Fibroblast of skin of right biceps (primary cell): ENCODE data around the gene NBPF3.
A peak's percentile ranks its signal among the peaks of the same experiment; 100 is the strongest.
"Not testable (repeated sequence)": the region's sequence is repeated elsewhere in the genome, so short reads cannot be mapped to it uniquely, and the experiment has no call there.

Source experiments
- DNase-seq: peaks from one replicate; pipeline ENCODE4 v3.0.0-alpha.2; 2013

The NBPF3 gene

GRCh38 chr1:21439721-21440629 lies at the start of gene NBPF3:
TSS of gene NBPF3 (plus strand) at chr1:21440137. CDS start at chr1:21445087, 4,950 bp downstream.
- peak; percentile 73 for DNase-seq

- no peak for DNase-seq
Observed at GRCh38 chr1:21391497-21391896, 48.4 kb upstream of the NBPF3 start.

- DNase-seq = no peak
Observed at GRCh38 chr1:21392587-21393263, 47.2 kb upstream of the NBPF3 start.

- DNase-seq = no peak
Observed at GRCh38 chr1:21396516-21396915, 43.4 kb upstream of the NBPF3 start.

GRCh38 chr1:21397813-21398188 lies 42.1 kb upstream of the NBPF3 start:
- no peak for DNase-seq

- not testable (repeated sequence) for DNase-seq
Observed at GRCh38 chr1:21401726-21402346, 38.1 kb upstream of the NBPF3 start.

GRCh38 chr1:21406659-21407058 lies 33.3 kb upstream of the NBPF3 start:
- DNase-seq = no peak

GRCh38 chr1:21409897-21410296 lies 30.0 kb upstream of the NBPF3 start:
- DNase-seq = not testable (repeated sequence)

- DNase-seq = no peak
Observed at GRCh38 chr1:21414015-21414414, 25.9 kb upstream of the NBPF3 start.

GRCh38 chr1:21420378-21420777 lies 19.6 kb upstream of the NBPF3 start:
- not testable (repeated sequence) for DNase-seq

GRCh38 chr1:21421307-21421706 lies 18.6 kb upstream of the NBPF3 start:
- DNase-seq = not testable (repeated sequence)

GRCh38 chr1:21427798-21428480 lies 12.0 kb upstream of the NBPF3 start:
- DNase-seq = not testable (repeated sequence)

GRCh38 chr1:21428481-21429073 lies 11.4 kb upstream of the NBPF3 start:
- not testable (repeated sequence) for DNase-seq

- not testable (repeated sequence) for DNase-seq
Observed at GRCh38 chr1:21429210-21429609, 10.7 kb upstream of the NBPF3 start.

GRCh38 chr1:21430875-21431274 lies 9.1 kb upstream of the NBPF3 start:
- DNase-seq = not testable (repeated sequence)

- DNase-seq = no peak
Observed at GRCh38 chr1:21434394-21434793, 5.5 kb upstream of the NBPF3 start.

- DNase-seq = no peak
Observed at GRCh38 chr1:21435646-21436487, 4.1 kb upstream of the NBPF3 start.

- DNase-seq = no peak
Observed at GRCh38 chr1:21436488-21437340, 3.2 kb upstream of the NBPF3 start.

GRCh38 chr1:21437341-21437640 lies 2.6 kb upstream of the NBPF3 start:
- DNase-seq = no peak

GRCh38 chr1:21438646-21439312 lies 1.2 kb upstream of the NBPF3 start:
- DNase-seq = not testable (repeated sequence)
